OCI-LY1 (cell line): Measurements from ENCODE around the gene C10orf62.

Source experiments
- EZH2 ChIP-seq: fragments of 200-600 bp; sonication (generic), shearing (Covaris generic); IDR thresholded peaks from 2 replicates; pipeline ENCODE4 v1.8.0; 2017; ENCODE audit warnings: borderline replicate concordance, mixed run types, mild to moderate bottlenecking, antibody characterized with exemption, low read length, moderate library complexity, mixed read lengths
- TF ChIP-seq, protein P1 (sequence below): fragments of 200-600 bp; sonication (generic), shearing (Covaris generic); IDR thresholded peaks from 2 replicates; pipeline ENCODE4 v1.5.1; 2017; ENCODE audit warnings: mild to moderate bottlenecking, antibody characterized with exemption, low read length, moderate library complexity, mixed read lengths

GRCh38 chr10:97628228-97628627, 38.7 kb downstream of the C10orf62 start:
- TF ChIP-seq EZH2 = no peak
- TF ChIP-seq, protein P1, sequence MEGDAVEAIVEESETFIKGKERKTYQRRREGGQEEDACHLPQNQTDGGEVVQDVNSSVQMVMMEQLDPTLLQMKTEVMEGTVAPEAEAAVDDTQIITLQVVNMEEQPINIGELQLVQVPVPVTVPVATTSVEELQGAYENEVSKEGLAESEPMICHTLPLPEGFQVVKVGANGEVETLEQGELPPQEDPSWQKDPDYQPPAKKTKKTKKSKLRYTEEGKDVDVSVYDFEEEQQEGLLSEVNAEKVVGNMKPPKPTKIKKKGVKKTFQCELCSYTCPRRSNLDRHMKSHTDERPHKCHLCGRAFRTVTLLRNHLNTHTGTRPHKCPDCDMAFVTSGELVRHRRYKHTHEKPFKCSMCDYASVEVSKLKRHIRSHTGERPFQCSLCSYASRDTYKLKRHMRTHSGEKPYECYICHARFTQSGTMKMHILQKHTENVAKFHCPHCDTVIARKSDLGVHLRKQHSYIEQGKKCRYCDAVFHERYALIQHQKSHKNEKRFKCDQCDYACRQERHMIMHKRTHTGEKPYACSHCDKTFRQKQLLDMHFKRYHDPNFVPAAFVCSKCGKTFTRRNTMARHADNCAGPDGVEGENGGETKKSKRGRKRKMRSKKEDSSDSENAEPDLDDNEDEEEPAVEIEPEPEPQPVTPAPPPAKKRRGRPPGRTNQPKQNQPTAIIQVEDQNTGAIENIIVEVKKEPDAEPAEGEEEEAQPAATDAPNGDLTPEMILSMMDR = no peak
